ENCODE measurements around the gene SULT1E1.

DNA sequence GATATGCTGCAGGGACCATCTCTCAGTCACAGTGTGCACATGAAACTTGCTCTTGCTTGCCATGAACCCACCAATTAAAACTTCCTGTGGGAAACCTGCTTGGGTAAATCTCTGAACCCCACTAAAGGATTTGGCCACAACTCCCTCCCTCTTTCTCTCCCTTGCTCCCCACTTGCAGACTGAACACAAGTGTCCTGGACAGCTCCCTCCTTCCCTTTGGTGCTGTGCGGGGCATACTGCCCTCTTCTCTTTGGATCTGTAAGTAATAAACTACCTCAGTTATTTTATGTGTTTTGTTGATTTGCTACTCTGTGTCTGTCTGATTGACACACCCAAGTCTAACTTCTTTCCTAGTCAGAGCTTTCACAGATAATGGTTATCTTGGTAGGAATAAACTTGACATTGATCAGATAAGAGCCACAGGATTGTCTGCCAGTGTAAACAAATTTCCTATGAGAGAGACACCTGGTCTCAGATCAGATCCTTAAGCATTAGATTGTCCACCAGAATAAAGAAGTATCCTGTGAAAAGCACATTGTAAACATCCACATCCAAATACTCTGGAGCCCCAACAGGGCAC, 41.8 kb downstream of the SULT1E1 start:
- TF ChIP-seq, protein P1, sequence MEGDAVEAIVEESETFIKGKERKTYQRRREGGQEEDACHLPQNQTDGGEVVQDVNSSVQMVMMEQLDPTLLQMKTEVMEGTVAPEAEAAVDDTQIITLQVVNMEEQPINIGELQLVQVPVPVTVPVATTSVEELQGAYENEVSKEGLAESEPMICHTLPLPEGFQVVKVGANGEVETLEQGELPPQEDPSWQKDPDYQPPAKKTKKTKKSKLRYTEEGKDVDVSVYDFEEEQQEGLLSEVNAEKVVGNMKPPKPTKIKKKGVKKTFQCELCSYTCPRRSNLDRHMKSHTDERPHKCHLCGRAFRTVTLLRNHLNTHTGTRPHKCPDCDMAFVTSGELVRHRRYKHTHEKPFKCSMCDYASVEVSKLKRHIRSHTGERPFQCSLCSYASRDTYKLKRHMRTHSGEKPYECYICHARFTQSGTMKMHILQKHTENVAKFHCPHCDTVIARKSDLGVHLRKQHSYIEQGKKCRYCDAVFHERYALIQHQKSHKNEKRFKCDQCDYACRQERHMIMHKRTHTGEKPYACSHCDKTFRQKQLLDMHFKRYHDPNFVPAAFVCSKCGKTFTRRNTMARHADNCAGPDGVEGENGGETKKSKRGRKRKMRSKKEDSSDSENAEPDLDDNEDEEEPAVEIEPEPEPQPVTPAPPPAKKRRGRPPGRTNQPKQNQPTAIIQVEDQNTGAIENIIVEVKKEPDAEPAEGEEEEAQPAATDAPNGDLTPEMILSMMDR (IDR thresholded peaks at IDR 0.05) = no peak
- TF ChIP-seq POLR2A (IDR thresholded peaks at IDR 0.05) = no peak

Measured in testis (tissue), 2 donors.